GM19324 (cell line): ENCODE data around the gene RLN1.
"Not testable (repeated sequence)": the region's sequence is repeated elsewhere in the genome, so short reads cannot be mapped to it uniquely, and the experiment has no call there.

Experiments used
- ATAC-seq: cut with Tn5 transposase; IDR thresholded peaks from one replicate; pipeline ENCODE4 v1.9.1; 2021; ENCODE audit warnings: mild to moderate bottlenecking, moderate library complexity; ENCODE audit not compliant: unreplicated experiment, low FRiP score

Gene RLN1

GRCh38 chr9:5326893-5327548, 12.7 kb downstream of the RLN1 start:
- ATAC-seq = no peak

GRCh38 chr9:5326187-5326586, 13.5 kb downstream of the RLN1 start:
- no peak for ATAC-seq

- not testable (repeated sequence) for ATAC-seq
These were observed 18.1 kb downstream of the RLN1 start for GRCh38 chr9:5321601-5322000.

- no peak for ATAC-seq
These were observed 18.6 kb downstream of the RLN1 start for GRCh38 chr9:5321058-5321457.

GRCh38 chr9:5316406-5316805, 23.3 kb downstream of the RLN1 start:
- not testable (repeated sequence) for ATAC-seq

GRCh38 chr9:5315187-5315923, 24.3 kb downstream of the RLN1 start:
- no peak for ATAC-seq

GRCh38 chr9:5310851-5311250, 28.8 kb downstream of the RLN1 start:
- ATAC-seq = no peak

- no peak for ATAC-seq
These were observed 33.9 kb downstream of the RLN1 start for GRCh38 chr9:5305741-5306140.

GRCh38 chr9:5303840-5304795, 35.6 kb downstream of the RLN1 start, which contains the start of gene RLN2:
Gene RLN2 (minus strand): TSS chr9:5304716. CDS start chr9:5304580, 136 bp downstream.
- peak; percentile 100 for ATAC-seq

- ATAC-seq = no peak
These were observed 38.1 kb downstream of the RLN1 start for GRCh38 chr9:5301544-5301943.

- ATAC-seq = no peak
These were observed 47.5 kb downstream of the RLN1 start for GRCh38 chr9:5292141-5292540.

- ATAC-seq = no peak
These were observed 51.1 kb downstream of the RLN1 start for GRCh38 chr9:5288591-5288990.

GRCh38 chr9:5286262-5286661, 53.4 kb downstream of the RLN1 start:
- no peak for ATAC-seq
